NCI-H2171 treated with DMSO at 0.1 percent for 48 hours (cell line): ENCODE measurements around the gene MON1B.
"Not testable (repeated sequence)": the region's sequence is repeated elsewhere in the genome, so short reads cannot be mapped to it uniquely, and the experiment has no call there.

Experiments
- DNase-seq: peaks from one replicate; lab custom pipeline; 2025; lab: John Stamatoyannopoulos, UW

The MON1B gene

GRCh38 chr16:77190478-77191258 is at the start of gene MON1B:
Gene MON1B (plus strand): TSS chr16:77191190. CDS start chr16:77191486, 296 bp downstream.
- DNase-seq = peak; percentile 100

DNA sequence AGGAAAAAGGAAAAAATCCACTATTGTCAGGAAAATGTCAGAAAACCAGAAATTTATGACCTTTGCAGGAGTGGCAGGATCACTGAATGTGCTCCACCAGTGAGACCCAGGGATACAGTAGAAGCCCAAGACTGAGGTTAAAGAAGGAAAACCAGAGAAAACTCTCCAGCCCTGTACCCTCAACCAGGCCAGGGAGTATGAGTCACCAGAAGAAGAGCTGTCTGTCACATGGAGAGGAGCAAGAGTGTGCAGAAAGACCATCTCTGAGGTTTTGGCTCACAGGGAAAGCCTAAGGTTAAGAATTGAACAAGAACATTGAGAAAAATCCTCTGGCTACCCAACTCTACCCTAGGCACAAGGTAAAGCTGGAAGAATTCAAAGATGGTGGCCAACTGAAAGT is 47.6 kb upstream of the MON1B start:
- DNase-seq = no peak

DNA sequence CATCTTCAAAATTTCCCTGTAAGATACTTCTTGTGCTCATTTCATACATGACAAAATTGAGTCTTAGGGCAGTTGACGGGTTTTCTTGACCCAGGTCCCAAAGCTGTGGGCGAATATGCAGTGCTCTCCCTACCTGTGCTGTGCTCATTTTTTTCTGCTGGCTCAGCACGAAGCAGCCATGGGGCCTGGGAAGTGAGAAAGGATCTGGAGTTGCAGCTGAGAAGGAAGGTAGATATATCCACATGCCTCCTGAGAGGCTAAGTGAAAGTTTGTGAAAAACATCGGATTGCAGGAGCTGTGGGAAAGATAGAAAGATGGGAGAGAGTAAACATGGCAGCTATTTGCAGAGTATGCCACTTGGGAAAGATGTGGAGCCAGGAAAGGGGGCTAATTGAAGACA is 42.9 kb upstream of the MON1B start:
- no peak for DNase-seq

DNA sequence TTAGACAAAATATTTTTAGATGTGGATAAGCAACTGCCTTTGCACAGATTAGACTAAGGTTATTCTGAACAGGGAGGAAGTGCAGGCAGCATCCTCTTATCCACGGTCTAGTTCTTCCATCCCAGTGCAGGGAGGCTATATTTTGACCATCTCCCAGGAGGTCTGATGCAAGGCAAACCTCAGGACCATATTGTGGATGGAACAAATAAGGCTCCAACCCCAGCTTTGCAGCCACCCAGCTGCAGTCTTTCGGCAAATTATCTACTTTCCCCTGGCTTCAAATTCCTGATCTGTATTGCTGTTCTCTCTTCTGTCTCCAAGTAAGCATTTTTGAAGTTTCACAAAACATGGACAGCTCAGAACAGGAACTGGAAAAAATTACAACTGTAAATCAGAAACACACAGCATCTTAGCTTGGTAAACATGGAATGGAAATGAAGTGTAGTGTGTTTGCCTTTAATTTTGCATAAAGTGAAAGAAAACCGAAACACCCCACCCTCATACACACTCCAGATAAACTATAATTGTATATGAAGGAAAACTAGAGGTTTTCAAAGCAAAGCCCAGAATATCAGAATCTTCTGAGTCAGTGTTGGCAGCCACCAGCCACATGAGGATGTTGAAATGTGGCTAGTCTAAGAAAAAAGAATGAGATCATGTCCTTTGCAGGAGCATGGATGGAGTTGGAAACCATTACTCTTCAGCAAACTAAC is 33.5 kb upstream of the MON1B start:
- no peak for DNase-seq

- DNase-seq = no peak
These were observed 32.7 kb upstream of the MON1B start for GRCh38 chr16:77158293-77158692.

DNA sequence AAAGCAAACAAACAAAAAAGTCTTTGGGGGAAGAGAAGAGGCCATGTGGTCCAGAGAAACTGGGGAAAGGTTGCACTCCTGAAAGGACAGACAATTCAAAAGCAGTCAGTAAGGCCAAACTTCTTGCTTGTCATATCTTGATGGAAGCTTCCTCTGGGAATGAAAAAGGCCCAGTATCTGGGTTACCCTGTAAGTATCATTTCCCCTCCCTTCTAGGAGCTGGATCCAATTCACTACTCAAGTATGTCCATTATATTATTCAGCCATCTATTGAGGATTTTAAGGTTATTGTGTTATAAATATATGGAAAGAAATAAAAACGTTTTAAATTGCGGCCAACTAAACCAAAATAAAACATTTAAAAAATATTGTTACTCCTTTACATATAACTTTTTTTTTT is 26.0 kb upstream of the MON1B start:
- no peak for DNase-seq

DNA sequence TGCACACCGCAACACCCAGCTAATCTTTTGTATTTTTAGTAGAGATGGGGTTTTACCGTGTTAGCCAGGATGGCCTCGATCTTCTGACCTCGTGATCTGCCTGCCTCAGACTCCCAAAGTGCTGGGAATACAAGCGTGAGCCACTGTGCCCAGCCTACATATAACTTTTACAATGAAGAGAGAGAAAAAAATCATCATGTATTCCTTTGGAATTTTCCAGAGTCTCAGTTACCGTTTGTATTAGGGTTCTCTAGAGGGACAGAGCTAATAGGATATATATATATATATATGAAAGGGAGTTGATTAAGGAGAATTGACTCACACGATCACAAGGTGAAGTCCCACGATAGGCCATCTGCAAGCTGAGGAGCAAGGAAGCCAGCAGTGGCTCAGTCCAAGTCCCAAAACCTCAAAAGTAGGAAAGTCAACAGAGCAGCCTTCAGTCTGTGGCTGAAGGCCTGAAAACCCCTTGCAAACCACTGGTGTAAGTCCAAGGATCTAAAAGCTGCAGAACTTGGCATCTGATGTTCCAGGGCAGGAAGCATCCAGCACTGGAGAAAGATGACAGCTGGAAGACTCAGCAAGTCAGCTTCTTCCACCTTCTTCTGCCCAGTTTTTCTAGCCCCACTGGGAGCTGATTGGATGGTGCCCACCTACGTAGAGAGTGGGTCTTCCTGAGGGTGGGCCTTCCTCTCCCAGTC is 25.3 kb upstream of the MON1B start:
- DNase-seq = not testable (repeated sequence)

DNA sequence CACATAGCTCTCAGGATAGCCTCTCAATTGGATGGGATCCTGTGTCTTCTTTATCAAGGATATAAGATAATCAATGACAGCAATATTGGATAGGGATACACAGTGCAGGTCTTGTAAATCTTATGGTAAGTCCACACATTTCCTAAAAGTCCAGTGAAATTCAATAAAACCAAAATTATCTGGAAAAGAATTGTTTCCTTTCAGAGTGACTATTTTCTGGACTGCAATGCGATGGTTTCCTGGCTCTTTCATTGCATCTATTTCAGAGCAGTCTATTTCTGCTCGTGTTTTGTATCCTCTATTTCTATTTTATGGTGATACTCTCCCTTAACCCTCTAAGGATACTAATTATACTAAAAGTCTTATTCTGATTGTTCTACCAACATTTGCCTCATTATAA is 24.3 kb upstream of the MON1B start:
- no peak for DNase-seq

- DNase-seq = no peak
These were observed 22.1 kb upstream of the MON1B start for GRCh38 chr16:77168901-77169300.

DNA sequence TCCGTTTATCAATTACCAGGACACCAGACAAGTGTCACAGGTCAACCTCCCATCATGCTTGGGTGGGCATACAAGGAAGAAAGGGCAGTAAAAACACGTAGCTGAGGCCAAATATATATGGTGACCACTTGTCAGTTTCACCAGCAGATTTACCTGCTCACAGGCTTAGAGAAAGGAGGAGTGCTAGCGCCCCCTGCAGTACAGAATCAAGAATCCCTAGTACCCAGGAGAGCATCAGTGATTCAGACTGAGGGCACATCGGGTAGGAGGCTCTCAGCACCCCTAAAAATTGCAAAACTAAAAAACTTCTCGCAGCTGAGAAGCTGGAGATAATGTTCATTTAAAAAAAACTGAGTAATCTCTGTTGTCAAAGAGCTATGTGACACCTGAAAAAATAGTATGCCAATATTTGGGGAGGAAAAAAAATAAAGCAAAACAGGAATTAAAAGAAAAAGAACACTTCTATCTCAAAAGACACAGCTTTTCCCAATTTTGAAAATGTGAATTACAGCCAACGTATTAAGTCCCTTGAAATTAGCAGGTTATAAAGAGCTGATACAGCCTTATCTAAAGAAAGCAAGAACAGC is 21.2 kb upstream of the MON1B start:
- DNase-seq = peak; percentile 62

DNA sequence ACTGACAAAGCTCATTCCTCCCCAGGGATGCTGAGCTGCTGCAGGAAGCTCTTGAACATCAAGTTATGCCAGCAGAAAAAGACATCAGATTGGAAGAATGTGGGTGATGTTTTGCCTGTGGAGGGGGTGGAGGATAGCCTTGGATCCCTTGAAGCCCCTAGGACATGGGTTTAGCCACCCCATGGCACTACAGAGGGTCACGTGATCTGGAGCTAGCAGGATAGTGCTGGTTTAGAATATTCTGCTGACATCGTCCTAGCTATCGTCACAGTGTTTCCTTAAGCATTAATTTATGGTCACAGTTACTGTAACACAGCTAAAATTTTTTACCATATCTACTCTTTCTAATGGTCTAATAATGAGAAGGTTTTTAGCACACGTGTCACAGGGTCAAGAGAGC is 20.2 kb upstream of the MON1B start:
- no peak for DNase-seq

GRCh38 chr16:77171745-77172635 is 19.0 kb upstream of the MON1B start:
- DNase-seq = peak; percentile 86

DNA sequence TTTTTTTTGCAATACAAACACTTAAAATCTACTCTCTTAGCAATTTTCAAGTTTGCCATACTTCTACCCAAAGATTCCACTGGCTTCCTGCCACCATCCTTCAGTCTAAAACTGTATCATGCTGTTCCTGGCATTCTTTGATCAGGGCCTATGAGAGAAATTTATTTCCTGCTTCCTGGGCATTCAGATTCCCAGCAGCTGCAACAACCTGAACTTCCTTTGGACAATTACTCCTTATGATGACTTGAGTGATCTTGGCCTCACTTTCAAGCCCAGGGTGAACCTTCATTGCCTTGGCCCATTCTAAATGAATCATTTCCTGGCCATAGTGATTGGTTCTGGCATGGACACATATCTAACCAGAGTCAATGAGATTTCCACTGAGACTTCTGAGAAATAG is 18.0 kb upstream of the MON1B start:
- DNase-seq = no peak

GRCh38 chr16:77183137-77183536 is 7.9 kb upstream of the MON1B start:
- DNase-seq = no peak

GRCh38 chr16:77186298-77186697 is 4.7 kb upstream of the MON1B start:
- not testable (repeated sequence) for DNase-seq

GRCh38 chr16:77190190-77190477 is 856 bp upstream of the MON1B start:
- DNase-seq = peak; percentile 63

- DNase-seq = no peak
These were observed 424 bp downstream of the MON1B start for GRCh38 chr16:77191259-77191969.

DNA sequence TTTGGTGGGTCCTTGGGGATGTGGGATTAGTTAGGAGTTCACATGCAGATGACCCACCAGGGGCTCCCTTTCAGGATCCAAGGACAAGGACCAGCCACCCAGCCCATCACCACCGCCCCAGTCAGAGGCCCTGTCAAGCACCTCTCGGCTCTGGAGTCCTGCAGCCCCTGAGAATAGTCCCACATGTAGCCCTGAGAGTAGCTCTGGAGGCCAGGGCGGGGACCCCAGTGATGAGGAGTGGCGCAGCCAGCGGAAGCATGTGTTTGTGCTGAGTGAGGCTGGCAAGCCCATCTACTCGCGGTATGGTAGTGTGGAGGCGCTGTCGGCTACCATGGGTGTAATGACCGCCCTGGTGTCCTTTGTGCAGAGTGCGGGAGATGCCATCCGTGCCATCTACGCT is 2.4 kb downstream of the MON1B start:
- no peak for DNase-seq

DNA sequence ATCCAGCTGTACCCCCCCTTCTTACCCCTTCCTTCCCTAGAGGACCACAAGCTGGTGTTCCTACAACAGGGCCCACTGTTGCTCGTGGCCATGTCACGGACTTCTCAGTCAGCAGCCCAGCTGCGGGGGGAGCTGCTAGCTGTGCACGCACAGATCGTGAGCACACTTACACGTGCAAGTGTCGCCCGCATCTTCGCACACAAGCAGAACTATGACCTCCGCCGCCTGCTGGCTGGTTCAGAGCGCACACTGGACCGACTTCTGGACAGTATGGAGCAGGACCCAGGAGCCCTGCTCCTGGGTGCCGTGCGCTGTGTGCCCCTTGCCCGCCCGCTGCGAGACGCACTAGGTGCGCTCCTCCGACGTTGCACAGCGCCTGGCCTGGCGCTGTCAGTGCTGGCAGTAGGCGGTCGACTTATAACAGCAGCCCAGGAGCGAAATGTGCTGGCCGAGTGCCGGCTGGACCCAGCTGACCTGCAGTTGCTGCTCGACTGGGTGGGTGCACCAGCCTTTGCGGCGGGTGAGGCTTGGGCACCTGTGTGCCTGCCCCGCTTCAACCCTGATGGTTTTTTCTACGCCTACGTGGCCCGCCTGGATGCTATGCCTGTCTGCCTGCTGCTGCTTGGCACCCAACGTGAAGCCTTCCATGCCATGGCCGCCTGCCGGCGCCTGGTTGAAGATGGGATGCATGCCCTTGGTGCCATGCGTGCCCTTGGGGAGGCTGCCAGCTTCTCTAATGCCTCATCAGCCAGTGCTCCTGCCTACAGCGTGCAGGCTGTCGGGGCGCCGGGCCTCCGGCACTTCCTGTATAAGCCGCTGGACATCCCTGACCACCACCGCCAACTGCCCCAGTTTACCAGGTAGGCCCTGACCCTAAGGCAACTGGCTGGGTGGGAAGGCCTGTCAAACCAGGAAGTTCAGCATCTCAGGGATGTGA is 3.6 kb downstream of the MON1B start:
- no peak for DNase-seq

GRCh38 chr16:77195411-77195810 is 4.4 kb downstream of the MON1B start:
- no peak for DNase-seq
